ENCODE results near the gene TMTC2.

The TMTC2 gene

GRCh38 chr12:83153177-83153576, 466.5 kb downstream of the TMTC2 start:
- DNase-seq: no peak

- DNase-seq: no peak
Measured at GRCh38 chr12:83156815-83157214, 470.1 kb downstream of the TMTC2 start.

GRCh38 chr12:83157604-83158003, 470.9 kb downstream of the TMTC2 start:
- DNase-seq: no peak

- DNase-seq: no peak
Measured at GRCh38 chr12:83158613-83159207, 472.0 kb downstream of the TMTC2 start.

- DNase-seq: no peak
Measured at GRCh38 chr12:83161456-83161855, 474.8 kb downstream of the TMTC2 start.

- no peak for DNase-seq
Measured at GRCh38 chr12:83168751-83169150, 482.0 kb downstream of the TMTC2 start.

- DNase-seq: no peak
Measured at GRCh38 chr12:83172441-83172840, 485.7 kb downstream of the TMTC2 start.

GRCh38 chr12:83172866-83173649, 486.4 kb downstream of the TMTC2 start:
- DNase-seq: no peak

- DNase-seq: no peak
Measured at GRCh38 chr12:83179999-83180398, 493.3 kb downstream of the TMTC2 start.

- DNase-seq: no peak
Measured at GRCh38 chr12:83181074-83181473, 494.4 kb downstream of the TMTC2 start.

- no peak for DNase-seq
Measured at GRCh38 chr12:83183132-83183531, 496.4 kb downstream of the TMTC2 start.
